H1 (cell line): ENCODE results near the gene HDAC3. TPM values are rescaled to one million over a fixed set of nuclear protein-coding genes. Genes with fewer than 3 reads are reported as not detected.

Experiments used
- CHD1 ChIP-seq: IDR thresholded peaks from 2 replicates; pipeline ENCODE4 v1.6.1; 2012; ENCODE audit warnings: low read depth, low read length, improper control_type of control experiment
- CHD2 ChIP-seq: IDR thresholded peaks from 2 replicates; pipeline ENCODE4 v1.6.1; 2012; ENCODE audit warnings: low read length, improper control_type of control experiment
- E2F6 ChIP-seq: IDR thresholded peaks from 2 replicates; pipeline ENCODE4 v1.6.1; 2012; ENCODE audit warnings: inconsistent platforms
- EGR1 ChIP-seq: IDR thresholded peaks from 2 replicates; pipeline ENCODE4 v1.6.1; 2011; ENCODE audit warnings: low read depth, low read length, borderline replicate concordance
- JUN ChIP-seq: IDR thresholded peaks from 2 replicates; pipeline ENCODE4 v1.6.1; 2011; ENCODE audit warnings: low read depth, mild to moderate bottlenecking, improper control_type of control experiment, low read length
- JUND ChIP-seq: IDR thresholded peaks from 2 replicates; pipeline ENCODE4 v1.6.1; 2011; ENCODE audit warnings: mild to moderate bottlenecking, improper control_type of control experiment, low read length
- MAX ChIP-seq: IDR thresholded peaks from 2 replicates; pipeline ENCODE4 v1.6.1; 2012; ENCODE audit warnings: inconsistent platforms
- SP4 ChIP-seq: IDR thresholded peaks from 2 replicates; pipeline ENCODE4 v1.6.1; 2012; ENCODE audit warnings: low read length, inconsistent platforms
- ZNF274 ChIP-seq: IDR thresholded peaks from 2 replicates; pipeline ENCODE4 v1.7.0; 2012; ENCODE audit warnings: low read length, borderline replicate concordance; ENCODE audit errors: extremely low read depth
- polyA plus RNA-seq, 7 experiments: library from polyadenylated mRNA; depleted of rRNA in 3 of 7; stranded (reverse) in 5 of 7; unstranded in 2 of 7; fragments of >200 nt in 5 of 7; fragments of 200-250 nt in 2 of 7; gene quantifications; 1 replicate in 5 of 7; 2 replicates in 1 of 7; 4 replicates in 1 of 7; pipeline versions ENCODE4 v1.2.1 to v1.2.3, GENCODE V29; 2011 to 2013; ENCODE audit warnings: missing spikeins in 2 of 7, mixed read lengths in 2 of 7
- total RNA-seq: library from RNA; stranded (reverse); fragmentation: NEBNext Ultra II Directional; extraction: Animal tissue kit (Norgen Biotek cat#: 25700); gene quantifications from 2 replicates; pipeline ENCODE4 v1.2.1, GENCODE V29; 2021

HDAC3 gene
- total and polyA plus RNA-seq, 2 of the 8 experiments (the other 6 are each of a cell fraction or from before 2014, with no cell fraction given) = 99.0 to 120 TPM

DNA sequence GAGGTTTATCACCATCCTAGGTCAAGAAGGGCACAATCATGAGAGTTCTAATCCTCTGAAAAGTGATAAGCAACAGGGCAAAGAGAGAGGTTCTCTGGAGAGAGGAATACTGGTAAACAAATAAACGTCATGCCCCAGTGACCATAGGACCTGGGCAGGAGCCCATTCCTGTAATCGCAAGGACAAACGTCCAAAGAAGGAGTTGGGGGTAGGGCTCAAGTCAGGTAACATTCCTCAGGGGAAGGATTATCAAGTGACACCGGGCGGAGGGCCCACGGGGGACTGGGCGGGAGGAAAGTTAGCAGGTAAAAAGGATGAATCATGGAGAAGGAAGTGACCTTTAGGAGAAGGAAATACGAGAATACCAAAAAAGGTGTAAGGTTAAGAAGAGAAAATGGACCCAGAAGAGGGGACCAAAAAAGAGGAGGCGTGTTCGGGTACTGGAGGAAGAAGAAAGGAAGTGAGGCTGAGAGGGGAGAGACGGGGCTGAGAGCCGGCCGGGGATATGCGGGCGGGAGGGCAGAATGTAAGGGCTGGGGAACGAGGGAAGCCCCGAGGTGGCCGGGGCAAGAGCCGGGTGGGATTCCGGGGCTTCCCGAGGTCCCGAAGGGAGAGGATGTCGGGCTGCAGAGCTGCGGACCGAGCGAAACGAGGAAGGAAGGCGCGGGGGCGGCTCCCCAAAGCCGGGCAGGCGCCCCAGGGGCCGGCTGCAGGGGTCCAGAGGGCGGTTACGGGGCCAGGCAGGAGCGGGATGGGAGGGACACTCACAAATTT lies 18.4 kb downstream of the HDAC3 start (continued):
- TF ChIP-seq EGR1 (no peak), CHD1 (no peak), MAX (peak; percentile 11; the same call in 1 of the 2 replicates), JUND (no peak), E2F6 (no peak), ZNF274 (no peak), JUN (no peak), SP4 (no peak), CHD2 (no peak)
